Stimulated activated CD4-positive, alpha-beta T cell treated with anti-CD3 and anti-CD28 coated beads, Interleukin-1b, Interleukin-23, amount 100 ng/mL, for 48 hours (primary cell): ENCODE data around the gene PRR33.

Experiments
- DNase-seq: peaks from one replicate; pipeline ENCODE4 v3.0.0-alpha.2; 2020

PRR33 gene

DNA sequence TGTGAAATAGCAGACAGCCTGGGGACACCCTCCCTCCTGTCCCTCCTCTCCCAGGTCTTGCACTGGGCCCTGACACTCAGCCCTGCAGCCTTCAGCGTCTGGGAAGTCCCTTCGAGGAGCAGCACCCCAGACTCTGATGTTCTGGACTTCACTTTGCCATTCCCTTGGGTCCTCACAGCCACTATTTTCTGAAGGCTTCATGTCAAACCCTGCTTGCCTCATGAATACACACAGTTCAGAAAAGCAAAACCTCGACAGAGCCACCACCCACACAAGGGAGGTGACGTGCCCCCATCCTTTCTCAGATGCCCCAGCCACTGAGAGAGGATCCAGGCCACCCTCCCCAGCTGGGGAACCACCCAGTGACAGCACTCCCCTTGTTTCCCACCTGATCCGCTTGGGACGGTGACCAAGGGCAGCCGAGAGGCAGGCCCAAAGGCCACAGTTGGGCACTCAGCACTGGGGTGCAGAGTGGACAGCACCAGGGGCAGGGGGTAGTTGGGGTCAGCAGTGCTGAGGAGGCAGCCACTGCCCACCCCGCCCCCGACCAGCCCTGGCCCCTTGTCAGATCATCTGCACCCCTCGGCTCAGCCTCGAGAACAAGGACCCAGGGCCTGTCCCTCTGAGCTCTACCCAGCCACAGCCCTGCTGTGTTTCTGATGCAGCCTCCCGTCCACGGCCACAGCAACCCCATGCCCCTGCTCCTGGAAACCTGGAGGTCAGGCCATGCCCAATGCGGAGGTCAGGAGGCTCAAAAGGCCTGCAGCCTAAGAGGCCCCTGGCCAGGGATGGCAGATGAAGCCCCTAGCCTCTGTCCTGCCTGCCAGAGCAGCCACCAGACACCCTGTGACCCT is 24.7 kb upstream of the PRR33 start:
- DNase-seq = no peak

DNA sequence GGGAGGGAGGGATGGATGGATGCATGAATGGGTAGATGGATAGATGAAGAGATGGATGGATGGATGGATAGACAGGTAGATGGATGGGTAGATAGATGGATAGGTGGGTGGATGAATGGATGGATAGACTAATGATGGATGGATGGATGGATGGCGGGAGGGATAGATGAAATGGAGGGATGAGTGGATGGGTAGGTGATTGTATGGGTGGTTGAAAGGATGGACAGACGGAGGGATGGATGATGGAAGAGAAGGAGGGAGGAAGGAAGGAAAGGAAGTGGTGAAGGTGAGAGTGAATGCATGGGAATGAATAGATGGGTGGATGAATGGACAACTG is 24.1 kb upstream of the PRR33 start:
- DNase-seq = no peak

DNA sequence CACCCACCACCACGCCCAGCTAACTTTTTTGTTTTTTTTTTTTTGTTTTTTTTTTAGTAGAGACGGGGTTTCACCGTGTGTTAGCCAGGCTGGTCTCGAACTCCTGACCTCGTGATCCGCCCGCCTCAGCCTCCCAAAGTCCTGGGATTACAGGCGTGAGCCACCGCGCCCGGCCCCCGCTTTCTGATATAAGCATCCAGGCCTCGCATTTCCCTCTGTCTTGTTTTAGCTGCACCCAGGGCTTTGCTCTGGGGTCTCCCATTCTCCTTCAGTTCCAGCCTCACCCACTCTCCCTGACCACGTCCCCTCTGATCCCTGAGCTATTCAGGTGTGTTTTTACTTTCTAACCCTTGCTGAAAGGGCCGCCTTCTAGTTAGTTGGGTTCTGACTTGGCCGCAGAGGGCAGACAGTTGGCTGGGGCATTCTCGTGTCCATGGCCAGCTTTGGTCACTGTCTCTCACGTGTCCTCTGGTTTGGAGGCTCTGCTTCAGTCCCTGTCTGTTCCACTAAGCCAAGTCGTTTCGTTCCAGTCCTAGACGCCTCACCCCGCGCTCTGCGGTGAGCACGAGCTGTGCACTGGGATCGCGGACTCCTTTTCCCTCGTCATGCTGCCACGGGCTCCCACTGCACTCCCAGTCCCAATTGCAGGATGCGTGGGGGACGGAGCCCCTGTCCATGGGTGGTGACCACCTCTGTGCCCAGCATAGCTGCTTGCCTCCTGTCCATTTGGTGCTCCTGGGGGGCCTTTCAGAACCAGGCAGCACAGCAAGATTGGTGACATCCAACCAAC is 21.8 kb upstream of the PRR33 start:
- DNase-seq = no peak

DNA sequence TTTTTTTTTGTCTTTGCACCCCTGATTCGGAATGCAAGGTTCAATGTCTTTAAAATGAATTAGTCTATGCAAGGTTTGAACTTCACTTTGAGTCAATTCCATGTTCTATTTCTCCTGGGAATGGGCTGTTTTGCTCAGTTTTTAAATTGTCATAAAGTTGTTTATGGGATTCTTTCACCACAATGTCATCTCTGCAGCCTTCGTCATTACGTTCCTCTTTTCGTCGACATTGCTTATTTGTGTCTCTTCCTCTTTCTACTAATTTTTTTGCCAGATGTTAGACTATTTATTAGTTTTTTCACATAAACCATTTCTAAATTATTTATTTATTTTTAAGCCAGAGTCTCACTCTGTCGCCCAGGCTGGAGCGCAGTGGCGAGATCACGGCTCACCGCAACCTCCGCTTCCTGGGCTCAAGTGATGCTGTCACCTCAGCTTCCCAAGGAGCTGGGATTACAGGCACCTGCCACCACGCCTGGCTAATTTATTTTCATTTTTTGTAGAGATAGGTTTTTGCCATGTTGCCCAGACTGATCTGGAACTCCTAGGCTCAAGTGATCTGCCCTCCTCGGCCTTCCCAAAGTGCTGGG is 20.7 kb upstream of the PRR33 start:
- no peak for DNase-seq

DNA sequence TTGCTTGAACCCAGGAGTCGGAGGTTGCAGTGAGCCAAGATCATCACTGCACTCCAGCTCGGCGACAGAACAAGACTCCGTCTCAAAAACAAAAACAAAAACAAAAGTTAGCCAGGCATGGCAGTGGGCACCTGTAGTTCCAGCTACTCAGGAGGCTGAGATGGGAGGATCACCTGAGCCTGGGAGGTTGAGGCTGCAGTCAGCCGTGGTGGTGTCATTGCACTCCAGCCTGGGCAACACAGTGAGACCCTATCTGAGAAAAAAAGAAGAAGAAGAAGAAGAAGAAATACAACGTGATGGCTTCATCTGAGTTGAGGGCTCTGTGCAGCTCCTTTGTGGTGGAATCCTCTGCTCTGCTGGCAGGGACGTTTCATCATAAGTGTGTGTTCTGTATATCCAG is 17.8 kb upstream of the PRR33 start:
- no peak for DNase-seq

DNA sequence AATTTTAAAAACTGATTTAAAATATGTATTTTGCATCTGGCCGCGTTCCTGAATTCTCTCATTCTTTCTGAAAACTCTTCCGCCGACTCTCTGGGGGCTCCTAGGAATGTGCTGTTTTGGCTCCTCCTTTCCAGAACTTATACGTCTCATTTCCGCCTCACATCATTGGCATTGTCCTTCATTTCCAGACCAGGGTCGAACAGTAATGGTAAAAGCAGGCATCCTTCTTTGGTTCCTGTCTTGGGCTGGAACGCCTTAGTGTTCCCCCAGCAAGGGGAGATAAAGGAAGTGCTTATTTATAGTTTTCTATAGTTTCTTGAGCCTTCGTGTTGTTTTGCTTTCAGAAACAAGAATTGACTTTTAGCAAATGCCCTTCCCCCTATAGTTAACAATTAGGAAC is 16.9 kb upstream of the PRR33 start:
- DNase-seq = no peak

DNA sequence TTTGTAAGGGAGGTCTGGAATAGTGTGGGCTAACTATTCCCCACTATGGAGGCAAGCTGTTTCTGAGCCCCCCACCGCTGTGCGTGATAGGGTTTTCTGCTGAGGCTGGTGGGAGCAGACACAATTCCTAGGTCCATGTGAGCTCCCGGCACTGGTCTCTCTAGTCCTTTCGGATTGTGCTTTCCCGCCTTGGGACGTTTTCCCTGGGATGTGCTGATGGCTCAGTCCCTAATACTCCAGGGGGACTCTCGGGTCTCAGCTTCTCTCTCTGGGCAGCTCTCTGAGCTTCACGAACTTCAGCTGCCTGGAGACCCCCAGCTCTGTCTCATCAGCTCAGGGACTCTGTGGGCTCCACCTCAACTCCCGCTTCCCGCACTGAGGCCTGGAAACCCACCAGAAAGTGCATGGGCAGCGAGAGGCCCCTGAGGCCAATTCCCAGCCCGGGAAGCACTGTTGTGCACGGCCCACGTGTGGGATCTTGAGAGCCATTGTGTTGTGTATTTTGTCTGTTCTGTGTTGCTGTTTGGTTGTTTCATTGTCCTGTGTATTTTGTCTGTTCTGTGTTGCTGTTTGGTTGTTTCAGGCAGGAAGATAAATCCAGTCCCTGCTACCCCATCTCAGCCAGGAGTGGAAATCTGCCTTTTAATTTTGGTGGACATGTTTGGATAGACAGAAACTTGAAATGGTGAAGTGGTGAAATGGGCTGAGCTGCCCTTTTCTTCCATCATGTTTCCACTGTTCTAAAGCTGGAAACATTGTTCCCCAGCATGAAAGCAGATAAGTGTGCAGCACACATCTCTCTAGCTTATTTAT is 15.1 kb upstream of the PRR33 start:
- DNase-seq = no peak

DNA sequence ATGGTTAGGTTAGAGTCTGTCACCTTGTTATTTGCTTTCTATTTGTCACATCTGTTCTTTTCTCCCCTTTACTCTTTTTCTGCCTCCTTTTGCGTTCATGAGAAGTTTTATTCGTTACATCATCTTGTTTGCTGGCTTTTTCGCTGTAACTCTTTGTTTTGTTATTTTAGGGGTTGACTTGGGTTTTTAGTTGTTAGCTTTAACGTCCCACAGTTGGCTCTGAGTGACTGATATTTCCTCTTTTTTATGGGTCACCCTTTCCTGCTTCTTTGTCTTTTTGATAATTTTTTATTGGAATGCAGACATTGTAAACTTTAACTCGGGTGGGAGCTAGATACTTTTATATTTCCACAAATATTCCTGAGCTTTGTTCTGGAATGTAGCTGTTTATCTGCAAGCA is 14.5 kb upstream of the PRR33 start:
- DNase-seq = no peak

DNA sequence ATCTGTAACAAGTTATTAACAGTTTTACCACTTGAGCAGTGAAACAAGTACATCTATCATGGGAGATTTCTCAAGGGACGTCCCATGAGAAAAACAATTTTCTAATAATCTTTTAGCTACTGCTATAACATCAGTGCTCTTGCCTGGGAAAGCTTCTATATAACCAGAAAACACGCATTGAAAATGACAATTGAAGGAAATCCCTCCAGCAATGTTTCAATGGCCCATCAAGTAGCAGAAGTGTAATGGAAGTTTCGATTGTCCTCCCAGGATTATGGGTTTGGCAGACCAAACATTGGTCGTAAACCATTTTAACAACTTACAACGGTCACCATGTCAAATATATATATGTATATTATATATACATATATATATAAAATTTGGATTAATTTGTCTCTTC is 8.0 kb upstream of the PRR33 start:
- no peak for DNase-seq

DNA sequence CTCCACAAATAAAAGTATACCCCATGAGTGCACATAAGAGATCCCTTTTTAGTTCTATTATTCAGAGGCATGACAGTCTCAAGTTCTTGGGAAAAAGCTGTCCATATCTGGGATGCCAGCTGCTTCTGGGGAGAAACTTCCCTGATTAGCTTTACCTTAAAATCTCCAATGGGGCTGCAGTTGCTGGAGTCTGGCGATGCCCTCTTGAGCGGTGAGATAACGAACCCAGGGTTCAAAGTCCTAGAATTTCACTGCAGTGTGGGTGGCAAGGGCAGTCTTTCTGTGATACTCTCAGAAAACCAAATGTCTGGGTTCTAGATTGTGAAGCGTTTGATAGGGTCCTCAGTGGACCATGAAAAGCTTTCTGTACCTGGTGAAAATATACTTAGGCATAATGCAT is 7.4 kb upstream of the PRR33 start:
- no peak for DNase-seq

DNA sequence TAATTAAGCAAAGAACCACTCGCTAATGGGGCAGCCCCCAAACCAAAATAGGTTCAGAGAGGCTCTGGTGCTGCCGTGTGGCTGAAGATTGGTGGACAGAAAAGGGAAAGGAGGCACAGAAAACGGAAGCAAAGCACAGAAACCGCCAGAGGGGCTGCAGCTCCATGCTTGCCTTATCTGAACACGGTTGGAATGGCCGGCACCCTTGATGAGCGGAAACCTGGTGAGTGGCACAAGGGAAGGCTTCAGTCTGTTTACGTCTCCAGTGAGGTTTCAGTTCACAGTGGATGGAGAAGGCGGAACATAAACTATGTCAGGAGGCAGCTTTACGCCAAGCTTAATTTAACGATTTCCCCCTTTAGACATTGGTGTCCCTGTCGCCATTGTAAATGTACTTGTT is 5.2 kb upstream of the PRR33 start:
- DNase-seq = no peak

DNA sequence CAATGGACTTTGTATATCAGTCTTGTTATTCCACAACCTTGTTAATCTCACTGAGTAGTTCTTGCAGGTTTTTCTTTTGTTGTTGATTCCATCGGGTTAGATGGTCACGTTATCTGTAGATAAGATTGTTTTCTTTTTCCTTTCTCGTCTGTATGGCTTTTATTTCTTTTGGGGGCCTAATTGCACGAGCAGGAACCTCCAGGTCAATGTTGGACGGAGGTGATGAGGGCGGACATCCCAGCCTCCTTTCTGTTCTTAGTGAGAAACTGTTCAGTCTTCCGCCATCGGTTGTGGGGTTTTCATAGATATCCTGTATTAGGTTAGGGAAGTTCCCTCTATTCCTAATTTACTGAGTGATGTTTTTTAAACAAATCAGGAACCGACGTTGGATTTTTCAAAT is 4.8 kb upstream of the PRR33 start:
- no peak for DNase-seq

DNA sequence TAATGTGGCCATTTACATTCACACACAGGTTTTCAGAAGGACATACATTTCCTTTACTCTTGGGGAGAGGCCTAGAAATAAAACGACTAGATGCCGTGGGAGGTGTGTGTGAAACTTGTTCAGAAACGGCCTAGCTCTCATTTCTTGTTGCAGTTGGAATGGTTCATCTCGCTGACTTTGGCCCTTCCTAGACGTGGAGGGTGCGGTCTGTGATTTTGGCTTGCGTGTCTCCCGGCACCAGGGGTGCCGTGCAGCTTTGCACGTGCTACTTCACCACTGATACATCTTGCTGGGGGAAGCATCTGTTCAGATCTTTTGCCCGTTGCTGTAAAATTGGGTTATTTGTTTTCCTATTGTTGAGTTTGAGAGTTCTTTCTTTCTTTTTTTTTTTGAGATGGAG is 3.1 kb upstream of the PRR33 start:
- DNase-seq = no peak

DNA sequence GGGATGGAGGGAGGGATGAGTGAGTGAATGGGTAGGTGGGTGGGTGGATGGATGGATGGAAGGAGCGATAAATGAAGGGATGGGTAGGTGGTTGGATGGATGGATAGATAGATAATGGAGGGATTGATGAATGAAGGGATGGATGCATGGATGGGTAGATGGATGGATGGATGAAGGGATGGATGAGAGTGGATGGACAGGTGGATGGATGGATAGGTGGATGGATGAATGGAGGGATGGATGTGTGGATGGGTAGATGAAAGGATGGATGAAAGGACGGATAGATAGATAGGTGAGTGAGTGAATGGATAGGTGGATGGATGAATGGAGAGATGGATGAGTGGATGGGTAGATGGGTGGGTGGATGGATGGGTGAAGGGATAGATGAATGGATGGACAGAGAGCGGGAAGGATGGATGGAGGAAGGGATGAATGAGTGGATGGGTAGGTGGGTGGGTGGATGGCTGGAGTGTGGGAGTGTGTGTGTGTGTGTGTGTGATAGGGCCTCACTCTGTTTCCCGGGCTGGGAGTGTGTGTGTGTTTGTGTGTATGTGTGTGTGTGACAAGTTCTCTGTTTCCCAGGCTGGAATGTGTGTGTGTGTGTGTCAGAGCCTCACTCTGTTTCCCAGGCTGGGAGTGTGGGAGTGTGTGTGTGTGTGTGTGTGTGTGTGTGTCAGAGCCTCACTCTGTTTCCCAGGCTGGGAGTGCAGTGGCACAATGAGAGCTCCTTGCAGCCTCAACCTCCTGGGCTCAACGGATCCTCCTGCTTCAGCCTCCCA is 2.1 kb upstream of the PRR33 start:
- no peak for DNase-seq

DNA sequence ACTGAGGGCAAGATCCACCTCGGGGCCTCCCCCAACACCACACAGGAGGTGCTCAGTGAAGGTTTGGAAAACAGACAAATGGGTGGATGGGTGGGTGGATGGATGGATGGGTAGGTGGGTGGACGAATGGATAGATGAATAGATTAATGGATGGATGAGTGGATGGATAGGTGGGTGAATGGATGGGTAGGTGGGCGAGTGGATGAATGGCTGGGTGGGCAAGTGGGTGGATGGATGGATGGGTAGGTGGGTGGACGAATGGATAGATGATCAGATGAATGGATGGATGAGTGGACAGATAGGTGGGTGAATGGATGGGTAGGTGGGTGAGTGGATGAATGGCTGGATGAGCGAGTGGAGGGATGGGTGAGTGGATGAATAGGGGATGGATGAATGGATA is 863 bp upstream of the PRR33 start:
- DNase-seq = no peak

DNA sequence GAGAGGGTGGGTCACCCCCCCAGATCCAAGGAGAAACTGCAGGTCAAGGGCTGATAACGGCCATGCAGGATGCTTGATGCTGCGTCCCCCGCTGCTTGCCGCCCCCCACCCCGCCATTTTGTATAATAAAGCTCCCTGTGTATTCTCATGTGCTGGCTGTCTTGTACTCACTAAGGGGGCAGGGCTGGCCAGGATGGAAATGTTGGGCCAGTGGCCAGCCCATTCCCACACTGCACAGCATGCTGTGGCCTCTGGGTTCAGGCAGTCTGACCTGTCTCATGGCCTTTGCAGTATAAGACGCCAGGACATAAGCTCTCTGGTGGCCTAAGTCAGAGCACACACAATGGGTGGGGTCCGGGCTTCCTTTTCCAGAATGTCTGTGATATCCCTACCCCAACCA is 421 bp upstream of the PRR33 start:
- DNase-seq = no peak

DNA sequence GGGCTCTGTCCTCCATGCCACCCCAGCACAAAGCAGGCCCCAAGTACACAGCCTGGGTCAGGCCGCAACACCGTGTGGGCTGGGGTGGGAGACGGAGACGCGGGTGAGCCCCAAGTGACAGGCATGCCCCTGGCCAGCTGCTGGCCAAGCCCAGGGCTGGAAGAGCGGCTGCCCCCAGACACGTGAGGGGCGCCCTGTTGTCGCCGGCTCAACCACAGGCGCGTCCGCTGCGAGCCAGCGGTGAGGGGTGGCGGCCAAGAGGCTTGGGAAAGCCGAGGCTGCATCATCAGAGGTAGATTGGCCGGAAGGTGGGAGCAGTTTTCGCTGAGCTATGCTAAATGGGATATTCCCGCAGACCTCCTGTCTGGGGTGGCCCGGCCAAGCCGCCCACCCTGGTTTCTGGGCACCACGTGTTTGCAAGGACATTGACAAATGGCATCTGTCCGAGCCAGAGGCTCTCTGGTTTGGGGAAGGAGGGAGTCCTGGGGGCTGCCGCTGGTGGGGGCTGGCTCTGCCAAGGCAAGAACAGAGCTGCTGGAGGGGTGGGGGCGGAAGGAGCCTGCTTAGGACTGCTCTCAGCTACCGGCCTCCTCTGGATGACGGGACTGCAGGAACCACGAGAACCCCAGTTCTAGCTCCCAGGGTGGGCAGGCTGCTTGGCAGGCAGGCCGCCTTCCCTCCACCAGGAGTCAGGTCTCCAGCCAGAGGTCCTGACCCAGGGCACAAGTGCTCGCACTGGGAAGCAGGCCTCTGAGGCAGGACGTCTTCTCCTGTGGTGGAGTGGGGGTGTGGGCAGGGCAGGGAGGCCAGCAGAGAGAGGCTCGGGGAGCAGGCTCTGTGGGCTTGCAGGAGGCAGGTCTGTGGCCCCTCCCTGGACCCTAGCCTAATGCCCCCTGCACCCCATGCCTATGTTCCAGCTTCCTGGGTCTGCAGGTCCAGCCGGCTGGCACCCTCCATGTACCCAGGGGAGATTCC is 552 bp downstream of the PRR33 start:
- DNase-seq = no peak

DNA sequence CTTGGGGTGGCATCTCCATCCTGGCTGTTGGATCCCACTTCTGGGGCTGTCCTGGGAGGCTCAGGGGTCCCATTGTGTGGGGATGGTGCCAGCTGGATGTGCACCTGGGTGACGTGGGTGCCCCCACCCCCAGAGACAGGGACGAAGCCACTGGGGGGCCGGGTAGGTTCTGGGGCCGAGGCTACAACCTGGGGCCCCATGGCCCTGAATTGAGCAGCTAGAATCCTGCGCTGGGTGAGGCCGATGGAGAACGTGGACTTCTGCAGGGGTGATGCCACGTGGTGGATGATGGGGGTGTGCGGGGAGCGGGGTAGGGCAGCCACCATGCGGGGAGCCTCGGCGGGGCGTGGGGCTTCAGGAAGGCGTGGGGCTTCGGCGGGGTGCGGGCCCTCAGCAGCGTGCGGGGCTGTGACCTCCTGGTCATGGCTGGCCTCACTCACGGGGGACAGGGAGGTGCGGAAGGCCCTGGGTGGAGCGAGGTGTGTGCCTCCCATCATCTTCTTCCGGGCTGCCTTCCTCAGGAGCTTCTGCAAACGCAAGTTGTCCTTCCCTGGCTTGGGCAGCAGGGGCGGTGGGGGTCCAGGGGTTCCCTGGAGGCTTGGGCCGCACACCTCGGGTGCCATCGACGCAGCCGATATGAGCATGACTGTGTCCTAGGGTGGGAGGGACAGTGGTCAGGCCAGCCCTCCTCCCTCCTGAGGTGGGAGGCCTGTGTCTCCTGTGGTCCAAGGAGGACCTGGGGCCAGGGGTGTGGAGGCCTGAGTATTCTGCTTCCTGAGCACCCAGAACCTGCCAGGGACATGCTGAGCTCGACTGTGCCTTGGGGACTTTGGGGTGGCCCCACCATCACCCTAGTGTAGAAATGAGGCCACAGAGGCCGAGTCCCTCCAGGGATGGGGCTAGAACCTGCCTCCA is 1.5 kb downstream of the PRR33 start:
- DNase-seq = peak; percentile 35

DNA sequence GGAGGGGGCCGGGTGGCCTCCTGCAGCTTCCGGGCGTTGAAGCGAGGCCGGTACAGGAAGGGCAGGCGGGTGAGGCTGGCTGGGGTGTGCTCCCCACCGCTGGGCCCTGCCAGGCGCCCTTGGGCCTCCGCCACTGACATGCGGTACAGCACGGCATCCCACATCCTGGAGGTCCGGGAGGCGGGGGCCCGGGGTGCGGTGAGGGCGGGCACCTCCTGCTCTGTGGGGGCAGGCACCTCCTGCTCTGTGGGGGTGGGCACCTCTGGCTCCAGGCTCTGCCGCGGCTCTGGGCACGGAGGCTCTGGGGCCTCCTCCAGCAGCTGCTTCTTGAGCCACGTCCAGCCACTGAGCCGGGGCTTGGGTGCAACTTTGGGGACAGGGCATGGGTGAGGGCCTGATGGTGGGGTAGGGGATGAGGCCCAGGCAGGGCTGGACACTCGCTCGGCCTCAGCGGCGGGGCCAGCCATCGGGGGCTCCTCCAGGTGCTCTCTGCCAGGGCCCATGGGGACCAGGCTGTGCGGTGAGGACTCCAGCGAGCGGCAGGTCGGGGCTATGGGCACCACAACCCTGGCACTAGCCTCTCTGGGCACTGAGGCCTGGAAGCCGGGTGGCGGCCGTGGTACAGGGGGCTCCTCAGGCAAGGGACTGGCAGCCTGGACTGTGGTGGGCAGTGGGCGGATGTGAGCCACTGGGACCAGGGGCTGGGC is 2.3 kb downstream of the PRR33 start:
- DNase-seq = peak; percentile 67
